Aorta (tissue), 5 donors: ENCODE data around the gene QPCTL. TPM values are rescaled to one million over a fixed set of nuclear protein-coding genes. Genes with fewer than 3 reads are reported as not detected.

Source experiments
- ATAC-seq: fragments of 200-7000 bp; cut with Tn5 transposase; one replicate; pipeline ENCODE4 v1.9.1; 2022; ENCODE audit warnings: moderate library complexity; ENCODE audit not compliant: low FRiP score
- DNase-seq, 2 donors: peaks; one replicate each; pipeline ENCODE4 v3.0.0-alpha.2; 2020
- H3K27ac ChIP-seq, 2 donors: one replicate each; pipeline ENCODE4 v1.5.1; 2013; ENCODE audit warnings: low read length in 2 of 2, mild to moderate bottlenecking in 2 of 2, moderate library complexity in 2 of 2, control low read depth in 1 of 2, inconsistent platforms in 1 of 2, low read depth in 1 of 2
- H3K27me3 ChIP-seq, 2 donors: one replicate each; pipeline ENCODE4 v1.6.1; 2013; ENCODE audit warnings: control low read depth in 1 of 2, low read length in 1 of 2, mild to moderate bottlenecking in 1 of 2, moderate library complexity in 1 of 2; ENCODE audit not compliant: insufficient read depth in 2 of 2, control insufficient read depth in 1 of 2
- H3K36me3 ChIP-seq, 2 donors: one replicate each; pipeline ENCODE4 v1.6.1; 2013; ENCODE audit warnings: control low read depth in 1 of 2, low read length in 1 of 2, mild to moderate bottlenecking in 1 of 2; ENCODE audit not compliant: insufficient read depth in 2 of 2, control insufficient read depth in 1 of 2
- H3K4me1 ChIP-seq, 2 donors: one replicate each; pipeline ENCODE4 v1.6.1; 2013; ENCODE audit warnings: low read length in 2 of 2, control low read depth in 1 of 2, mild to moderate bottlenecking in 1 of 2, moderate library complexity in 1 of 2; ENCODE audit not compliant: insufficient read depth in 2 of 2, control insufficient read depth in 1 of 2
- H3K4me3 ChIP-seq, 2 donors: one replicate each; pipeline ENCODE4 v1.5.1; 2013; ENCODE audit warnings: low read length in 2 of 2, control low read depth in 1 of 2, mild to moderate bottlenecking in 1 of 2
- H3K9me3 ChIP-seq: one replicate; pipeline ENCODE4 v1.6.1; 2013; ENCODE audit warnings: mild to moderate bottlenecking, low read length; ENCODE audit not compliant: control insufficient read depth
- WGBS, 2 donors: extraction: QIAGEN DNeasy Blood & Tissue Kit; methylation state at CpG; one replicate each; pipeline ENCODE4 v1.1.7; 2013; 5-methylcytosine and 5-hydroxymethylcytosine counted together
- intact Hi-C, 2 donors: fragments of 100-400 bp; cut with DNase I; formaldehyde crosslinking; loops; one replicate each; pipeline versions ENCODE4 v1.14.2 to v1.15.0; 2022
- long read RNA-seq, 2 donors: library from polyadenylated mRNA; unstranded; transcript quantifications; one replicate each; pipeline ENCODE4 v2.0.0, GENCODE V29; 2020 to 2021
- polyA plus RNA-seq, 2 donors: library from polyadenylated mRNA; stranded (reverse); fragments of 200-250 nt; gene quantifications; one replicate each; pipeline ENCODE4 v1.2.3, GENCODE V29; 2013
- total RNA-seq, 2 donors: library from RNA; stranded (reverse); fragmentation: NEBNext Ultra II Directional; extraction: Animal tissue kit (Norgen Biotek cat#: 25700); gene quantifications; one replicate each; pipeline ENCODE4 v1.2.1, GENCODE V29; 2021
- donor health status: healthy with polysubstance abuse.
- donor health status: Bipolar disorder and iron deficiency.
- donor health status: DM: no; HTN: no; CAD: no.
- donor health status: DM: no; HTN: no; CAD: no.
- donor health status: DM: yes; HTN: yes; CAD: no.

The QPCTL gene
- total RNA-seq: 1 to 10 TPM; 5.3 to 5.4 TPM
- 10 to 100 TPM in 1 of 2 donors, 1 to 10 TPM in 1; 1.9 to 11.1 TPM for polyA plus RNA-seq
- long read RNA-seq, donor 1, partial matches to known transcripts: 0 of 1 reads
- long read RNA-seq, donor 1, other reads (novel, unspliced or antisense): 0 of 1 reads
- long read RNA-seq, donor 2, partial matches to known transcripts: 0 of 1 reads
- long read RNA-seq, donor 2, other reads (novel, unspliced or antisense): 0 of 1 reads

DNA sequence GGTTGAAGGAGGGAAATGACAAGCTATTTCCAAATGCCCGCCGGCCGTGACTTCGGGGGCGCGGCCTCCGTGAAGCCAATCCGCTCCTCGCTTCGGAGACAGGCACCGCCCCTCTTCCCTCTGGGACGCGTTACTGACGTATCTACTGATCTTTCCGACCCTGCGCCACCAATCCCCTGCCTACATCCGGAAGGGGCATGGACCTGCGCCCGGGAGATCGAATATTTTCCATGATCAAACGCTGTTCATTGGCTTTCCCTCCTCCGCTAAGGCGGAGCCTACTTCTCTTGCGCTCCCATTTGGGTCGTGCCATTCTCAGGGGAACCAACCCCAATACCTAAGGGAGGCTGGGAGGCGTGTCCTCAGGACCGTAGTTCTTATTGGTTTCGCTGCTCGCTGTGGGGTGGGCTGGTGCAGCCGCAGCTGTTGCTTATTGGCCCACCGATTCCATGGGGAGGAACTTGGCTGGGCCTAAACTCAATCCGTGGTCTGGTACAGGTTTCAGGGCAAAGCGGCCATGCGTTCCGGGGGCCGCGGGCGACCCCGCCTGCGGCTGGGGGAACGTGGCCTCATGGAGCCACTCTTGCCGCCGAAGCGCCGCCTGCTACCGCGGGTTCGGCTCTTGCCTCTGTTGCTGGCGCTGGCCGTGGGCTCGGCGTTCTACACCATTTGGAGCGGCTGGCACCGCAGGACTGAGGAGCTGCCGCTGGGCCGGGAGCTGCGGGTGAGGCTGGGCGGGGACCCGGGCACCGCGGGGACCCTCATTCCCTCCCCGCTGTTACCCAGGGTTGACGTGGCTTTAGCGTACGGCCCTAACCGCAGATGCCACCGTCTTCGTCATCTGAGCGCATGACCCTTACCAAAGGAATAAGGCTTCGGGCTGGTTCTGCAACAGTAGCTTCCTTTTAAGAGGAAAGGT lies at the start of gene QPCTL:
QPCTL (plus strand) TSS at position 480 of the 919 bp plus-strand sequence; CDS start at position 518, 38 bp downstream.
- Histone ChIP-seq H3K36me3 (peaks cover 0 to 3% of the 10 kb centered on the region in 2 donors), H3K4me1 (no peaks in the 10 kb centered on the region), H3K27ac (peak within 1 kb of the TSS in 1 of 2 donors; percentile 79), H3K4me3 (peak within 1 kb of the TSS; percentile 37 to 64), H3K9me3 (no peaks in the 10 kb centered on the region), H3K27me3 (no peaks in the 10 kb centered on the region)
- ATAC-seq: peak; percentile 96
- 0% methylated on average over 62 to 70 of the region's 70 CpGs for WGBS, 2 donors
- intact Hi-C loops: loop anchor here in 1 of 2 donors (2.0 to 5.0 kb wide), 2 partner anchors 75 to 108 kb away; partner anchors contain the start of genes OPA3 and SIX5
- peak; percentile 98 to 99 for DNase-seq

GRCh38 chr19:45643024-45643926 lies 49.2 kb upstream of the QPCTL start:
- DNase-seq (peak; percentile 90 to 93), ATAC-seq (peak; percentile 82)
- no peaks in the 10 kb centered on the region for H3K9me3 ChIP-seq
- H3K27ac ChIP-seq: no peak overlapping the region
- intact Hi-C loops: loop anchor here in 1 of 2 donors (1.0 to 5.0 kb wide), 3 partner anchors 36 to 136 kb away; partner anchors contain the start of gene VASP
- H3K4me3 ChIP-seq: no peak overlapping the region
- no peaks in the 10 kb centered on the region for H3K27me3 ChIP-seq
- no peaks in the 10 kb centered on the region for H3K36me3 ChIP-seq
- H3K4me1 ChIP-seq: peaks cover 0 to under 1% of the 10 kb centered on the region in 2 donors
- WGBS, 2 donors: 14 to 18% methylated on average over 38 to 39 of the region's 39 CpGs

GRCh38 chr19:45643927-45644771 lies 48.3 kb upstream of the QPCTL start:
- Histone ChIP-seq H3K4me3 (no peak overlapping the region), H3K36me3 (no peaks in the 10 kb centered on the region), H3K27me3 (no peaks in the 10 kb centered on the region), H3K9me3 (no peaks in the 10 kb centered on the region), H3K4me1 (no peaks in the 10 kb centered on the region), H3K27ac (no peak overlapping the region)
- WGBS, 2 donors: 66 to 67% methylated on average over 14 of the region's 14 CpGs
- ATAC-seq: no peak
- intact Hi-C loops: loop anchor here in 1 of 2 donors (1.0 to 5.0 kb wide), 3 partner anchors 37 to 137 kb away; partner anchors contain the start of gene VASP
- DNase-seq: no peak

DNA sequence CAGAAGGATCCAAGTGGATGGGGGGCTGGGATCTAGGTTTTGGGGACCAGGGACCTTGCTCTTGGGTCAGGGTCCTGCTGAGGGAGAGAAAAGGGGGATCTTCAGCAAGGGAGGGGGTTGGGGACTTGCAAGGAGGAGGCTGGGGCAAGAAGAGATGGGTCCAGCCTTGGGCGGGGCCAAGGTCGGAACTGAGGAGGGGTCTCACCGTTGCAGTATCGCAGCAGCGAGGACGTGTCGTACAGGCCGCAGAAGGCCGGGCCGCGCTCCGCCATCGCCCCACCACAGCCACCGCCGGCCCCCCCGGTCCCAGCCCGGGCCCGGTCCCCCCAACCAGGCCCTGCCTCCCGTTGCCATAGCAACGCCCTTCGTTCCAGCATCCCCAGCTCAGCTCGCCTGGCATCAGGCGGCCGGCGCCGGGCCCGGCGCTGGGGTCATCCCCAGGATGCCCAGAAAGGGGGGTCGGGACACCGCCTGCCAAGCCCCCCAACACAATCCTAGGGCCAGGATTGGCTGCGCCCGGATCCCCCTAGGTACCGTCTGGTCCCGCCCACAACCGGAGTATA lies 47.3 kb upstream of the QPCTL start:
- H3K9me3 ChIP-seq: no peaks in the 10 kb centered on the region
- intact Hi-C loops: no loop called here
- no peaks in the 10 kb centered on the region for H3K36me3 ChIP-seq
- H3K4me3 ChIP-seq: no peak overlapping the region
- no peak overlapping the region for H3K27ac ChIP-seq
- no peak for DNase-seq
- no peaks in the 10 kb centered on the region for H3K4me1 ChIP-seq
- H3K27me3 ChIP-seq: no peaks in the 10 kb centered on the region
- 8 to 13% methylated on average over 27 to 35 of the region's 35 CpGs for WGBS, 2 donors
- ATAC-seq: no peak

DNA sequence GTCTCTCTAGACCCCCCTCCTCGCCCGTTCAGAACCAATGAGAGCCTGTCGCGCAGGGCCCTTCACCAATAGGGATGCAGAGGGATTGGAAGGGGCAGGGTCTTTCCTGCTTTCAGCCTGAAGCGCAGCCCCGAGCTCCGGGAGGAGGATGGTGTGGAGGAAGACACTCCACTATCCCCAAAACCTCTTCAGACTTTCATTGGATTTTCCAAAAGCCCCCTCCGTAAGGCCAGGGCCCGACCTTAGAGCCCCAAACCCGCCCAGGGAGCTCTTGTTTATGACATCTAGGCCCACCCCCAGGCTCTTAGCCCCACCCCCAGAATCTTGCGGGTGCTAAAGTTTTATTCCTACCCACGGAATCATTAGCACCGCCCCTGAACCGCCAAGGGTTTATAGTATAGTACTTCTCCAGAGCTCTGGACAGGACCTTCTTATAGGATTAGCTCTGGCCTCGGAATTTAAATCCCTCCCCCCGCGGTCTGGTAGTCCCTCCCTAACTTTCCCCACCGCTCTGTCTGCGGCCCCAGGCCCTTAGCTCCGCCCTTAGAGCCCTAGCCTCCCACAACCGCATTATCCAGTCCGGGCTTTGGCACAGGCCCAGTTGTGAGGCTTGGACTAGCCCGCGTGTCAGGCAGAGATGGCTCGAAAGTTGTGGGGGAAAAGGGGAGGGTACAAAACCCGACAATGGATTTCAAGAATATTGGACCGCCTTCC lies 46.7 kb upstream of the QPCTL start:
- peak; percentile 58 for ATAC-seq
- Histone ChIP-seq H3K9me3 (no peaks in the 10 kb centered on the region), H3K27ac (no peak overlapping the region), H3K36me3 (no peaks in the 10 kb centered on the region), H3K4me1 (no peaks in the 10 kb centered on the region), H3K4me3 (no peak overlapping the region), H3K27me3 (no peaks in the 10 kb centered on the region)
- DNase-seq: peak; percentile 81 to 83
- intact Hi-C loops: no loop called here
- 1% methylated on average over 27 of the region's 27 CpGs for WGBS, 2 donors

- H3K27me3 ChIP-seq: no peaks in the 10 kb centered on the region
- intact Hi-C loops: no loop called here
- H3K9me3 ChIP-seq: no peaks in the 10 kb centered on the region
- H3K36me3 ChIP-seq: no peaks in the 10 kb centered on the region
- WGBS, 2 donors: 13 to 14% methylated on average over 9 of the region's 9 CpGs
- ATAC-seq: no peak
- no peak for DNase-seq
- H3K4me1 ChIP-seq: no peaks in the 10 kb centered on the region
- H3K4me3 ChIP-seq: no peak overlapping the region
- no peak overlapping the region for H3K27ac ChIP-seq
These were observed 46.1 kb upstream of the QPCTL start for GRCh38 chr19:45646345-45646698.

DNA sequence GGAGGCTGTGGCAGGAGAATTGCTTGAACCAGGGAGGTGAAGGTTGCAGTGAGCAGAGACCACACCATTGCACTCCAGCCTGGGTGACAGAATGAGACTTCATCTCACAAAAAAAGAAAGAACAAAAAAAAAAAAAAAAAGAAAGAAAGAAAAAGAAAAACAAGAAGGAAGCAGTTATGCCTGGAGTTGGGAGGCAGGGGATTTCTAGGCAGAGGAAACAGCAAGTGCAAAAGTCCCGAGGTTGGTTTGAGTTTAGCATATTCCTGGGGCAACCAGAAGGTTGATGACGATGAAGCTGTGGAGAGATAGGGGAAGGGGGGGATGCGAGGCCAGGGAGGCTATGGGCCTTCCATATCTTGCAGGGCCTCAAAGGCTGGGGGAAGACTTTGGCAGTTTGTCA lies 41.7 kb upstream of the QPCTL start:
- DNase-seq: no peak
- no peak for ATAC-seq
- Histone ChIP-seq H3K9me3 (no peaks in the 10 kb centered on the region), H3K4me1 (no peaks in the 10 kb centered on the region), H3K36me3 (no peaks in the 10 kb centered on the region), H3K27me3 (no peaks in the 10 kb centered on the region), H3K27ac (no peak overlapping the region), H3K4me3 (no peak overlapping the region)
- 82 to 85% methylated on average over 3 of the region's 3 CpGs for WGBS, 2 donors
- intact Hi-C loops: no loop called here
